Measurements from ENCODE around the gene DDAH1.
"Not testable (repeated sequence)": the region's sequence is repeated elsewhere in the genome, so short reads cannot be mapped to it uniquely, and the experiment has no call there.

DDAH1 gene

DNA sequence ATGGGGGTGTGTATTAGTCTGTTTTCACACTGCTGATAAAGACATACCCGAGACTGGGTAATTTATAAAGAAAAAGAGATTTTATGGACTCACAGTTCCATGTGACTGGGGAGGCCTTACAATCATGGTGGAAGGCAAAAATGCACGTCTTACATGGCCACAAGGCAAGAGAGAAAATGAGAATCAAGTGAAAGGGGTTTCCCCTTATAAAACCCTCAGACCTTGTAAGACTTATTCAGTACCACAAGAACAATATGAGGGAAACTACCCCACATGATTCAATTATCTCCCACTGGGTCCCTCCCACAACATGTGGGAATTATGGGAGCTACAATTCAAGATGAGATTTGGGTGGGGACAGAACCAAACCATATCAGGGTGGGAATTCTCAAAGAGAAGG, 5.2 kb upstream of the DDAH1 start:
- DNase-seq (ENCODE audit: low spot score), result not testable (repeated sequence)

DNA sequence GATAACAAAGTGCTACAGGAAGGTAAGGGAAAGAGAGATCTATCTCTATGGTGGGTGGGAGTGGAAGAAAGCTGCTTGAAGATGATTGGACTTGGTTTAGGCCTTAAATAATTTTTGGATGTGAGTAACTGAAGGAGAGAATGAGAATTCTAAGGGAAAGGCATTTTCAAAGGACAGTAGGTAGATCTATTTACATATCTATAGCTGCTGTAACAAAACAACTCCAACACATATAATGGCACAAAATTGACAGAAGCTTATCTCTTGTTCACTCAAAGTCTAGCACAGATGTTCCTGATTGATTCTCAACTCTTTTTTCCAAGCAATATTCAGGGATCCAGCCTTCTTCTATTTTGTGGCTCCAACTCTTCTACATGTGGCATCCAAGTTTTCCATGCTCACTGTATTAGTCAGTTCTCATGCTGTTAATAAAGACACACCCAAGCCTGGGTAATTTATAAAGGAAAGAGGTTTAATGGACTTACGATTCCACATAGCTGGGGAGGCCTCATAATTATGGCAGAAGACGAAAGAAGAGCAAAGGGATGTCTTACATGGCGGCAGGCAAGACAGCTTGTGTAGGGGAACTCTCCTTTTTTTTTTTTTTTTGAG, 3.1 kb upstream of the DDAH1 start:
- DNase-seq (ENCODE audit: low spot score), result no peak

DNA sequence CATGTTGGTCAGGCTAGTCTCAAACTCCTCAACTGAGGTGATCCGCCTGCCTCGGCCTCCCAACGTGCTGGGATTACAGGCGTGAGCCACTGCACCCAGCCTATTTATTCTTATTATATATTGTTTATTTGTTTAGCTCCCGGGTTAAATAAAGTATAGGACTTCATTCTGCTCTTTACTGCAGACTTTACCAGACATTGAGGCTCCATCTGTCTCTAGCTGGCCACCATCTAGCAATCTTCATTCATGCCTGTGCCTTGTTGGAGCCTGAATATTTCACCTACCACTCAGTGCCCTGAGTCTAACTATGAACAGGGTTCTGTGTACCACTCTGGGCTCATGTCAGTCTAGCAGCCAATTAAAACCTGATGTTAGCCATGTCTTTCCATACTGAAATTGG, 2.1 kb upstream of the DDAH1 start:
- DNase-seq (ENCODE audit: low spot score), result no peak

DNA sequence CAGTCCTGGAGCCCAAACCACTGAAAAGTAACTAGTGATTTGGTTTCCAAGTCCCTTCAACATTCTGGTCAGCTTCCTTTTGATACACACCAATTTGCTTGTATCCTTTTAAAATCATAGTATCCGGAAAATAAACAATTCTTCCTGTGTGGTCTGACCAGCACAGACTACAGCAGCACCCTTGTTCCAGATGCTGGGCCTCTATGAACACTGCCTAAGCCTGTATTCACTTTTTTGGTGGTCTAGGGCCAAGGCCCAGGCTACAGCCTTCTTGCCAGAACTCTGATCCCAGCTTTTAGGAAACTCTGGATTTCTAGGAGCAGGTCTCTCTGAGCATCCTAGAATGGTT, 801 bp upstream of the DDAH1 start:
- no peak for DNase-seq (ENCODE audit: low spot score)

DNA sequence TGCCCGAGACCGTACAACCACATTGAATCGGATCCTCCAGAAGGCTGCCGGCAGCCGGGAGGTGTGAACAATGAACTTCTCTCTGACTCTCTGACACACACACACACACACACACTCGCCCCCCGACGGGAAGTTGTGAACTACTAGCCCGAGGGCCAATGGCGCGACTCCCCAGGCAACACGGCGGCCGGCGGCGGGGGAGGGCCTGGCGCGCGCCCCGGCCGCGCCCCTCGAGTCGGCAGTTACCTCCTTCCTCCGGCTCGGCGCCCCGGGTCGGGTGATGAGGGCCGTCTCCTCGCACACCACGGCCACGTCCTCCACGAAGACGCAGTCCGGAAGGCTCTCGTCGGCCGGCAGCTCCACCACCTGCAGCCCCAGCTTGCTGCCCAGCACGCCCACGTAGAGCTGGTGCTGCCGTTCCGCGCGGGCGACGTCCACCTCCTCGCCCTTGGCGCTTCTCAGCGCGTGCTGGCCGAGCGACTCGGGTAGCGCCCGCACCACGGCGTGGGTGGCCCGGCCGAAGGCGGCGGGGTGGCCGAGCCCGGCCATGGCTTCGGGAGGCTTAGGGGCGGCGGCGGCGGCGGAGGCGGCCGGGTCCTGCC, 361 bp downstream of the DDAH1 start:
- no peak for DNase-seq (ENCODE audit: low spot score)

DNA sequence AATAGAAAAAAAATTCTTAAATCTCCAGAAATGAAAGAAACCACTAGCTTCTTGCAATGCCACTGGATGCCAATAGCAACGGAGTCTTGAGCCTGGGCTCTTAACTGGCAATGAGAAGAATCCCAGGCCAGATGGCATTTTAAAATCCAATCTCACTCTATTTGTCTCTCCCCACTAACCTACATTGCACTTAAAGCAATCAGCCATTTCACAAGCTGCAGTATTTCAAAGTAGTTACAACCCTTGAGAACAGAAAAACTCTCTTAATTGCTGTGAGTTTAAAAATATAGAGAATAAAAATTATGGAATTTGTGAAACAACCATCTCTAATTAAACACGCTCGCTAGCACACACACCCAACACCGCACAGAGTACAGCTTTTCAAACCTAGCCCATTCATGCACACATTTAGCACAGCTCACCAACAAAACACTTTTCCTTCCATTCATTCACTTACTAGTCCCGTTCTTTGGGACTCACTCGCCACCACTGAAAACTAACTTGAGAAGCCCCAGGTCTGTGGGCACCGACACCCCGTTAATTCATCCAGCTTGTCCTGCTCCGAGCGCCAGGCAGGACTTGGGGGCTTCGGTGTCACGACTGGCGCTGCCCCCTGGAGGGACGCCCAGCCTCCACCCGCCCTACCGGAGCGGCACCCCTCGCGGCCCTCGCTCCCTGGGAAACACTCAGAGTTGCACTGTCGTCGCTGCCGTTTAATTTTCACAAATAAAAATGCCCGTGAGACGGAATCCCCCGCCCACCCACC, 1.0 kb downstream of the DDAH1 start:
- no peak for DNase-seq (ENCODE audit: low spot score)

DNA sequence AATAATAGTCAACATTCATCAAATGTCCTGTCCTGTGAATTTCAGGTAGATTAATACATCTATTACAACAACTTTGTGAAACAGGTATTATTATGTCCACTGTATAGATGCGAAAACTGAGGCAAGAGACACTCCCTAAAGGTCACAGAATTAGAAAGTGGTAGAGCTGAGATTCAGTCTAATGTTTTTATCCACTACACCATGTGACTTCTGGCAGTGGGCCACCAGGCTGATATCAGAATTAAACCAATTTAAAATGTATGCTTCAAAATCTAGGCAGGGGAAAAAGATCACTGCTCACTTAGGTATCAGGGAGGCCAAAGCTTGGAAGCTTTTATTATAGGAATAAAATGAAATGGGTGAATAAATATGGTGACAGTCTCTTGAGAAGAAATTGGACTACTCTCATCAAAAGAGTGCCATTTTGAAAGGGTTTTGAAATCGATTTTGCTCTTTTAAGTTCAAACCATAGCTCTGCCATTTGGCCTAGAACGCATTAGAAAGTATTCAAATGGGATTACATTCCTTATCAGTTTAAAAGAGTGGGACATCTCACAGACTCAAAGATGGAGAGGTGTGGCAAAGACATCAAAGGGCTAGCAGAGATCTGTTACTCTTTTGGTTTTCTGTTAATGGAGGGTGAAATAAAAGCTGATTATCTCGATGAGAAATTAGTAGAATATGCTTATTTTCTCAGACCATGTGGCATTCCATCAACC, 1.9 kb downstream of the DDAH1 start:
- no peak for DNase-seq (ENCODE audit: low spot score)

DNA sequence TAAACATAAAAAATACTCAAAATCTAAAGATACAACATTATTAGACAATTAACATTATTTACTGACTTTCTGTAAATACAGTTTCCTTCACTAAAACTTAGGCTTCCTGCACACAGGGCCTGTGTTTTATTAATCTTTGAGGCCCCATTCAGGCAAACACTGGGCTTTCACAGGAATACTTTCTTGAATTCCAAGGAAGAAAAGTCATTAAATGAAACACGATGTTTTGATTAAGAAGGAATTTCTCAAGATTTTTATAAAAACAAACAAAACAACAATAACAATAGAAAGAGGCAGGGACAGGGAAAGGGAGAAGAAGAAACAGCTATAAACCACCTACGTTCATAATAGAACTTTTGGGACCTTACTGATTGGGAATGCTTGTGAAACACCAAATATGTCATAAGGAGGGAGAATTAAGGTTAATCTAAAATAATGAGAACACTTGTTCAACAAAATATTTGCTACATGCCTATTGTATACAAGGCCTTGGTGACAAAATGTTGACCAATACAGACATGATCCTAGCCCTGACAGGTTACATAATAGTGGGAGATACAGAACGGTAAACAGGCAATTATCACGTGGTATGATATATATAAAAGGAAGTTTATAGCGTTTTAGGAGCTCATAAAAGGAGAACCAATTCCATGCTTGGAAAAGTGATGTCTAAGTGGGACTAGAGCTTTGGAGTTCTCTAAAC, 3.6 kb downstream of the DDAH1 start:
- no peak for DNase-seq (ENCODE audit: low spot score)

DNA sequence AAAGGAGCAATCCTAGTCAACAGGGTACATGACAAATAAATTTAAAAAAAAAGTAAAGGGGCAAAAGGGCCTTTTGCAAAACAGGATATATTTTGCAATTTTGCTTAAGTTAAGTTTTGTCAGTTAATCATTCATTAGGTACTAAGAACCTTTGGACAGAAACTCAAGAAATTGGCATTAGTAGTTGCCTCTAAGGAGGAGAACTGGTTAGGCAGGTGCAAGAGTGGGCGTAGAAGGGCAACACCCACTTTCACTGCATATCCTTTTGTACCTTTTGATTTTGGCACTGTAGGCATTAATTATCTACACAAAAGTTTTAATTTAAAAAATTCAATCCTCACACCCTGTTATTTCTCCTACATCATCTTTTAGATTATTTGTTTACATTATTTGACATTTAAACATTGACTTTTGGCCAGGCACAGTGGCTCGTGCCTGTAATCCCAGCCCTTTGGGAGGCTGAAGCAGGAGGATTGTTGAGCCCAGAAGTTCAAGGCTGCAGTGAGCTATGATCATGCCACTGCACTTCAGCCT, 4.3 kb downstream of the DDAH1 start:
- DNase-seq (ENCODE audit: low spot score), result no peak

DNA sequence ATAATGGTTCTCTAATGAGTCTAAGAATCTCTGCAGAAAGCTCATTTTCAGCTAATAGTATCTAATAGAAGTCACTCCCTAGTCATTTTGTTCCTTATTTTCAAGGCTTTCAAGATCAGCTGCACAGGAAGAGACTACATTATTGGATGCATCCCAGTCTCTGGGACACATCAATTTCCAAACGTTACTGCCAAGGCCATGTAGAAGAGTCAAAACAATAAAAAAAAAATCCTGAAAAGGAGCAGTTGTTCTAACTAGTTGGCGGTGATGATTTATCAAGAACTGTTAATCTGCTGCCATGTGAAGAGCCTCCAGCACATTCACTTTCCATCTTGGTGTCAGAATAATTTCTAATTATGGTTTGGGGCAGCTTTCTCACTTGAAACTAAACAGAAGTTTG, 5.7 kb downstream of the DDAH1 start:
- DNase-seq (ENCODE audit: low spot score), result no peak

DNA sequence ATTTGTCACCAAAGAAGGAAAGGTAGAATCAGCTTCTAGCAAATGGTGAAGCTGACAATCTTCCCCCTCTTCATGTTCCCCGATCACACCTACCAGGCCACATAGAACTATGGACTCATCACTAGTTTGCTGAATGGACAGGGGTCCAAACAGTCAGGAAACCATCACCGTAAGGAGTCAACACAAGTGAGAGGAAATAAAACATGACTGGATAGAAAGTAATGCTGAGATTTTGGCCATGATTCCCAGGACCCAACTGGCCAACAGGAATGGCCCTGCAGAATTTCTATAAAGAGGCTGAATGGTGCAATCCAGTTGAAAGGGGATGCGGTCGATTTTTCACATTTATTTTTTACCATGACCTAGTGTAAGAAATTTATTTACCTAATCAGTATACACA, 10.7 kb downstream of the DDAH1 start:
- DNase-seq (ENCODE audit: low spot score), result no peak

DNA sequence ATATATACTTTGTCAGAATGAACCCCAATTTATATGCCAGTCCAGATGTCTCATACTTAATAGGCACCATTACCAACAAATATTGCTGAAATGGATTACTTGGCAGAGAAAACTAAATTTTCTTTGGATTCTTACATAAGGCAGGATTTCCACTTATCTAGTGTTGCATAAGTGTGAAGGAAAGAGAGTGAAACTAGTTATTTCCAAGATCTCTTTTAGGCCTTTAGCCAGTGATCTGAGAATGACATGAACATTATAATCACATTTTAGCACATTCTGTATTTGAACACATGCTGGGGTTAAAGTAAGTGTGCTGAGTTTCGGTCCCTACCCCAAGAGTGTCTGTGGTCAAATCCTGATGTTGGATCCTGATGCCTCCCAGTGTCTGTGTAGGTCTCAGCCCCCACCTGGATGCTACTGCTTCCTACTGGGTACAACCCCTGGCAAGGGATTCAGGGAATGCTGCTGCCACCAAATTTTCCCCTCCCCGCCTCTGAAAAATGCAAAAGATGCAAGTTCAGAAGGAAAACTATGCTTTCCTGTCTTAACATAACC, 11.2 kb downstream of the DDAH1 start:
- no peak for DNase-seq (ENCODE audit: low spot score)

DNA sequence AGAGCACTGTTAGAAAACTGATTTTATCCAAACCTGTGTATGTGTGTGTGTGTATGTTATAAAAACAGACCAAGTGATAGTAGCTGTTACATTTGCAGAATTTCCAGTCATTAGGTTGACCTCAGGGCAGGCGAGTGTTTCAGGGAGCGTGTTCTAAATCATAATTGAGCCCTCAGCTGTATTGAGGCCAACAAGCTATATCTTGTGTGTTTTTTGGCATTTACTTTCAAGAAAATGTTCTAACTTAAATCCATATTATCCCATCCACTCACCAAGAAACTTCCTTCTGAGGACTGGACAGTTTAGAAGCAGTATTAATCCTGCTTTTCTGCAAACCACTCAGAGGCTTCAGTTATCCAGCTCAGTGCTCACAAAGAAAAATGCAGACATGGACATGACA, 12.0 kb downstream of the DDAH1 start:
- no peak for DNase-seq (ENCODE audit: low spot score)

DNA sequence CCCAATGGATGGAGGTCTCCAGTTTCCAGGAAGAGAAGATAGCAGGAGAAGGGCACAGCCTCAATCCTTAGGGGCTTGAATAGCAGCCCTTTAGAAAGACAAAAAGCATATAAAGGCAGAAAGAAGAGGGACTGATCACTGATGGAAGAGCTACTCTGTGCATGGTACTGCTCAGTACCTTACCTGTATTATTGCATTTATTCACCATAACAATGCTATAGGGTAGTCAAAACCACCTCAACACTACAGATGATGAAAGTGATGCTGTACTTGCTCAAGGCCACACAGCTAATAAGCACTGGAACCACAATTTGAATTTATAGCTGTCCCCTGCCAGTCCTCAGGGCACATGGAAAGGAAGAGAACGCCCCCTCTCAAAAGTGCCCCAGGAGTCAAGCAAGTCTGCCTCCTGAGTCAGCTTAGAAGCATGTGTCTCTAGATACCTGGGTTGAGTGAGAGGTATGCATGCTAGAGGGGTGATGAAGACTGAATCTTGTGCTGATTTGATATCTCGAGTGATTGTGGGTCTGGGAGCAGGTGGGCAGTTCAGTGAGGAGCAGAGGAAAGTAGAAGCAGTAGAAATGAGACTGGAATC, 13.6 kb downstream of the DDAH1 start:
- DNase-seq (ENCODE audit: low spot score), result no peak

DNA sequence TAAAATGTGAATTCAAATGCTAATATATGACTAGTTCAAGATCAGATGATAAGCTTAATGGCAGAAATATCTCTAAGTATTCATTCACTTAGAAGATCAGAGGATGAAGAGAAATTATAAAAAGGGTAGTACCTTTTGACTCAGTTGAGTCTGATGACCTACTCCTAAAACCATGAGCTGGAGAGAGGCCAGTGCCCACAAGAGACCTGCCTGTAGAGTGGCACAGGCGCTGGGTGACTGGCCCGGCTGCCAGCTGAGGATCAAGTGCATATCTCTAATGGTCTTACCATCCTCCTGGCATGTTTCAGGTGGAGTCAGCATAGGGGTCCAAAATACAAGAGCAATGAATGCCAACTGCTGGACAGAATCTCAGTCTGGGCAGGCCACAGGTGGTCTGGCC, 14.1 kb downstream of the DDAH1 start:
- no peak for DNase-seq (ENCODE audit: low spot score)

DNA sequence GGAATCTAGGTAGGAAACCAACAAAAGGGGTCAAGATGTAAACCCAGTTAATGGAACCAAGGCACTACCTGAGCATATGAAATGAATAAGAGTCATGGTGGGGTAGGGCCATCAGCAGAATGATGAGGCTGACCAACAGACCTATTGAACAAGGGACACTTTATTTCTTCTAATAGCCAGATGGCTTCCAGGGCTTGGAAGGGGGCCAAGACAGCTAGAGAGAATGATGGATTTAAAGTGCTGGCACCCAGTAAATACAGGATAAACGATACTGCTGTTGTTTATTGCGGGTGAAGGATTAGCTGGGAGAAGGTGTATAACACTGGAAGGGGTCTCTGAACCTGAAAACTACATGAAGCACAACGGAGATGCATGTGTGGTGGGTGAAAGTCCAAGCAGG, 15.6 kb downstream of the DDAH1 start:
- no peak for DNase-seq (ENCODE audit: low spot score)

DNA sequence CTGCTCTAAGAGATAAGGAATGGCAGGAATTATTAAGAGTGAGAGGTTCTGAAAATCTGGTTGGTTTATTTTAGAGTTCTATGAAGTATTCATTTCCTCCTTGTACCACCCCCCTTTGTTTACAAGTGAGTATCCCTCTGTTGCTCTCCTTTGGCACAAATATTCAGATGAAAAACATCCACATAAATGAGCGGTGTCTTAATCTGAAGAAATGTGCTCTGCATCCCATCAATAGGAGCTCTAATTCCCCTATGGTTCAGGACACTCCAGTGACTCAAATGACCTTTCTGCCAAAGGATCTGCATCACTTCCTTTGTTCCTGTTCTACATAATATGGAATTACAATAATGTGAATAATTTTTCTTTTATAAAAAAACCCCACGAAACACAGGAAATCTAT, 16.6 kb downstream of the DDAH1 start:
- no peak for DNase-seq (ENCODE audit: low spot score)

DNA sequence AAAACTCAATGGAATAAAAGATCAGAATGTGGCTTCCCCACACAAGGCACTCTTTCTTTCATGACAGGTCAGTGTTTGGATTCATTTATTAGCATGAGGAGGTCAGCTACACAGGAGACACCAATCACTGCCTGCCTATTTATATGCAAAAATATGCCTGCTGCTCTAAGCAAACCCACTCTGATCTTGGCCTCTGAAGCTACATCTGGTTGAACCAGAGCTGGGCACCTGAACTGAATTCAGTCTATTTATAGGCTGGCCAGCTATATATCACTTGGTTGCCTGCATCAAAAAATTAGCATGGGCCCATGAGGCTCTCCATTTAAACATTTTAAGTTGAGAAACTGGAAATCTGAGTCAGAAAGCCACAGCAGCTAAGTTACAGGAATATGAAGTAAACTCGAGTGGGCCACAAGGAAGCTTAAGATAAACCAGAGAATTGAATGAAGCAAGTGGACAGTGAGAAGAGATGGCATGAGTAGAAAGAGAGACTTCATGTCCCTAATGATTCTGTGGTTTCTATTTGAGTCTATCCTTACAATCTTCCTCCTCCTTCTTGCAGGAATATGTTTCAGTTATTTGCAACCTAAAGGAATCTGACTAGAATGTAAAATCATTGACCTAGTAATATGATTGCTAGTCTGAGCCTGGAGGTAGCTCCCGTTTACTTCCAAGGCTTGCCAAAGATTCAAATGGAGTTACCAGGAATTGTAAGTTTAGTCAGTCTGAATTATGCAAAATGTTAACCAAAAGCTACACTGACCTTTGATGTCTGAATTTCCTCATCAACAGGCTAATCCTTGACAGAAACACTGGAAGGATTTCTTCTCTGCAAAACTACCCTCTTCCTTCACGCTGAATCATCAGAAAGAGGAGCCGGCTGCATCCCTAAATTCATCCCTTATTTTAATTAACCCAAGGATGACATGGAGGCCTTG, 17.7 kb downstream of the DDAH1 start:
- no peak for DNase-seq (ENCODE audit: low spot score)

DNA sequence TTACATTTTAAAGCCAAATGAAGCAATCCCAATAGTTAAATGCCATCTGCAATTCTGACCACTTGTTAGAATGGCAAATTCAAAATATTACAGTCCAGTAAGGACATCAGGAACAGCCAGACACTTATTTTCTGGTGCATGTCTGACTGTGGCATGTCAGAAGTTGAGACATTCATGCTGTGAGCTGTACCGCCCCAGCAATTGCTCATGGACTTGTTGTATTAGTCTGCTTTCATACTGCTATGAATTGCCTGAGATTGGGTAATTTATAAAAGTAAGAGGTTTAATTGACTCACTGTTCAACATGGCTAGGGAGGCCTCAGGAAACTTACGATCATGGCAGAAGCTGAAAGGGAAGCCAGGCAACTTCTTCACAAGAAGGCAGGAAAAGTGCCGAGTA, 19.1 kb downstream of the DDAH1 start:
- DNase-seq (ENCODE audit: low spot score), result no peak

DNA sequence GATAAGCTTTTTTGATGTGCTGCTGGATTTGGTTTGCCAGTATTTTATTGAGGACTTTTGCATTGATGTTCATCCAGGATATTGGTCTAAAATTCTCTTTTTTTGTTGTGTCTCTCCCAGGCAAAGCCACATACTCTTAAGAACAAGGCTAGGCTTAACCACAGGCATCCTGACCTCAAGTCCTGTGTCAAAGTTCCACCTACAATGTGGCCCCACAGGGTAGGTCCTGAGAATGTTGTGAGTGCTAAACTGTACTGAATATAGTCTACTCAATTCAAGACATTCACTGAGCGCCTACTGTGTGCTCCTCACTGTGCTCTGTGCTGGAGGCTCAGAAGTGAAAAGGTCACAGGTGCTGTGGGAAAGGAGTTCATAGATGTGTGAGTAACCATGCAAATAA, 20.6 kb downstream of the DDAH1 start:
- DNase-seq (ENCODE audit: low spot score), result no peak
